Measurements from ENCODE around the gene EPO. TPM values are rescaled to one million over a fixed set of nuclear protein-coding genes. Genes with fewer than 3 reads are reported as not detected.

The EPO gene
- total RNA-seq, 1 donor from 2014 or later, result not detected

GRCh38 chr7:100763556-100764140 lies 43.4 kb downstream of the EPO start:
- ATAC-seq (no peak), DNase-seq (no peak)
- intact Hi-C loops (cut with DNase I), result no loop called here
- no peak for TF ChIP-seq CTCF (IDR thresholded peaks at IDR 0.05)
- Histone ChIP-seq H3K27me3 (ENCODE audit: low read depth) (no peaks in the 10 kb centered on the region), H3K36me3 (no peaks in the 10 kb centered on the region), H3K27ac (no peak overlapping the region), H3K4me1 (no peaks in the 10 kb centered on the region), H3K9me3 (no peaks in the 10 kb centered on the region), H3K4me3 (no peak overlapping the region)

GRCh38 chr7:100764841-100765240 lies 44.6 kb downstream of the EPO start:
- no peaks in the 10 kb centered on the region for H3K4me1 ChIP-seq
- H3K36me3 ChIP-seq, result no peaks in the 10 kb centered on the region
- no peak overlapping the region for H3K4me3 ChIP-seq
- H3K27ac ChIP-seq, result no peak overlapping the region
- no peaks in the 10 kb centered on the region for H3K27me3 ChIP-seq (ENCODE audit: low read depth)
- no peak for DNase-seq
- intact Hi-C loops (cut with DNase I), result no loop called here
- TF ChIP-seq CTCF (IDR thresholded peaks at IDR 0.05), result no peak
- no peak for ATAC-seq
- no peaks in the 10 kb centered on the region for H3K9me3 ChIP-seq

GRCh38 chr7:100765250-100765649 lies 45.0 kb downstream of the EPO start:
- intact Hi-C loops (cut with DNase I), result no loop called here
- no peaks in the 10 kb centered on the region for H3K36me3 ChIP-seq
- H3K27me3 ChIP-seq (ENCODE audit: low read depth), result no peaks in the 10 kb centered on the region
- no peak for DNase-seq
- no peaks in the 10 kb centered on the region for H3K9me3 ChIP-seq
- ATAC-seq, result no peak
- H3K27ac ChIP-seq, result no peak overlapping the region
- H3K4me3 ChIP-seq, result no peak overlapping the region
- no peak for TF ChIP-seq CTCF (IDR thresholded peaks at IDR 0.05)
- no peaks in the 10 kb centered on the region for H3K4me1 ChIP-seq

DNA sequence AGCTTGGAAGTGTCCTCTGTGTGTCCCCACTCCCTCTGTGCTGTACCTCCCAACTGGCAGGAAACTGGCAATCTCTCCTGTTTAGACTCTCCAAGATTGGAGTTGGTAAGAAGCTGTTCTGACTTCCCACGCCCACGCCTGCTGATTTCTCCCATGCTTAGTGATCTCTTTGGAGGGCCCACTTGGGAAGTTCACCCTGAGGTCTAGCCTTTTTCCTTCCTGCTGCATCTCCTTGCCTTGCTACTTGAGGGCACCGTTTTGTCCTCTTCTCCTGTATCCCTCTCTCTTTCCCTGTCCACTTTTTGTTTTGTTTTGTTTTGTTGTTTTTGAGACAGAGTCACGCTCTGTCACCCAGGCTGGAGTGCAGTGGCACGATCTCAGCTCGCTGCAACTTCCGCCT lies 48.5 kb downstream of the EPO start:
- H3K36me3 ChIP-seq, result no peaks in the 10 kb centered on the region
- H3K4me1 ChIP-seq, result no peaks in the 10 kb centered on the region
- TF ChIP-seq CTCF (IDR thresholded peaks at IDR 0.05), result no peak
- no peak for ATAC-seq
- no peaks in the 10 kb centered on the region for H3K9me3 ChIP-seq
- no peaks in the 10 kb centered on the region for H3K27me3 ChIP-seq (ENCODE audit: low read depth)
- intact Hi-C loops (cut with DNase I), result no loop called here
- no peak overlapping the region for H3K27ac ChIP-seq
- DNase-seq, result no peak
- no peak overlapping the region for H3K4me3 ChIP-seq

Other genes with a start within 250 kb of the EPO start
- 53.6 TPM for gene TSC22D4, start 241.3 kb upstream of the EPO start, total RNA-seq
- gene NYAP1, start 236.5 kb upstream of the EPO start, total RNA-seq, result 1.1 TPM
- 22.9 TPM for gene AGFG2, start 181.3 kb upstream of the EPO start, total RNA-seq
- gene SAP25, start 146.6 kb upstream of the EPO start, total RNA-seq, result 10.6 TPM
- gene LRCH4, start 134.3 kb upstream of the EPO start, total RNA-seq, result 80.3 TPM
- gene FBXO24, start 134.1 kb upstream of the EPO start, total RNA-seq, result 0.74 TPM
- 75.2 TPM for gene PCOLCE, start 118.1 kb upstream of the EPO start, total RNA-seq
- gene MOSPD3, start 107.9 kb upstream of the EPO start, total RNA-seq, result 19.5 TPM
- gene TFR2, start 78.9 kb upstream of the EPO start, total RNA-seq, result 0.35 TPM
- not detected for gene ACTL6B, start 64.0 kb upstream of the EPO start, total RNA-seq
- 247 TPM for gene GNB2, start 46.7 kb upstream of the EPO start, total RNA-seq
- gene GIGYF1, start 26.2 kb upstream of the EPO start, total RNA-seq, result 53.4 TPM
- gene POP7, start 14.3 kb upstream of the EPO start, total RNA-seq, result 21.5 TPM
- not detected for gene ZAN, start 13.1 kb downstream of the EPO start, total RNA-seq
- 68.6 TPM for gene EPHB4, start 107.1 kb downstream of the EPO start, total RNA-seq
- gene SLC12A9, start 132.2 kb downstream of the EPO start, total RNA-seq, result 43.6 TPM
- 56.5 TPM for gene TRIP6, start 146.9 kb downstream of the EPO start, total RNA-seq
- gene SRRT, start 154.6 kb downstream of the EPO start, total RNA-seq, result 105 TPM
- 2.3 TPM for gene UFSP1, start 169.2 kb downstream of the EPO start, total RNA-seq
- gene ACHE, start 175.4 kb downstream of the EPO start, total RNA-seq, result 0.97 TPM
- gene MUC3A, start 229.1 kb downstream of the EPO start, total RNA-seq, result 1.7 TPM
- 1.2 TPM for gene MUC12, start 249.1 kb downstream of the EPO start, total RNA-seq

Data from lower lobe of right lung (tissue), 2 donors.